ENCODE measurements around the gene CHST8.
A peak's percentile ranks its signal among the peaks of the same experiment; 100 is the strongest.

CHST8 gene

DNA sequence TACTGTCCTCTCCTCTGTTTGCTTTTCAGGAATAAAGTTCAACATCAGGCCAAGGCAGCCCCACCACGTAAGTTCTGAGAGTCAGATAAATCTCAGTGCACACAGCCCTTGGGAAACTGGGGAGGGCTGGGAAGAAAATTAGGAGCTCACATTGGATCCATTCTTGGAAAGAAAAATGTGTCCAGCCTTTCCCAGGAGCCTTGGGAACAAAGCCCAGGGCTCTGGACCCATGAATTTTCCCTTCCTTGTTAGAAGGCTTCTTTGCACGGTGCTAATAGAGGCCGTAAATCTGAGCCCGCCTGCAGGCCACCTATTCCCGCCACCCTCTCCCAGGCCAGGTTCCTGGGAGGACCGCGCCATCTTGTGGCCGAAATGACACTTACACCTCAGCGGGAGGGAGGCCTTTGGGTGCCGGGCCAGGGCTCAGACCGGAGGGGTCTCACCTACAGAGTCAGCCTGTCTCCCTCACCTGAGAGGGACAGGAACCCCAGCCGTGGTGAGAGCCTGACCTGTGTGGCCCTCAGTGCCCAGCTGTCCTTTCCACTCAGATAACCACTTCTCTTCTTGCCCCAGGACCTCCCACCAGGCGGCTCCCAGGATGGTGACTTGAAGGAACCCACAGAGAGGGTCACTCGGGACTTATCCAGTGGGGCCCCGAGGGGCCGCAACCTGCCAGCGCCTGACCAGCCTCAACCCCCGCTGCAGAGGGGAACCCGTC is 149.8 kb downstream of the CHST8 start:
- DNase-seq (ENCODE audit: low spot score): peak; percentile 86

- DNase-seq (ENCODE audit: low spot score): no peak
Measured at GRCh38 chr19:33772102-33772857, 150.5 kb downstream of the CHST8 start.

GRCh38 chr19:33772858-33773180 is 151.1 kb downstream of the CHST8 start:
- no peak for DNase-seq (ENCODE audit: low spot score)

DNA sequence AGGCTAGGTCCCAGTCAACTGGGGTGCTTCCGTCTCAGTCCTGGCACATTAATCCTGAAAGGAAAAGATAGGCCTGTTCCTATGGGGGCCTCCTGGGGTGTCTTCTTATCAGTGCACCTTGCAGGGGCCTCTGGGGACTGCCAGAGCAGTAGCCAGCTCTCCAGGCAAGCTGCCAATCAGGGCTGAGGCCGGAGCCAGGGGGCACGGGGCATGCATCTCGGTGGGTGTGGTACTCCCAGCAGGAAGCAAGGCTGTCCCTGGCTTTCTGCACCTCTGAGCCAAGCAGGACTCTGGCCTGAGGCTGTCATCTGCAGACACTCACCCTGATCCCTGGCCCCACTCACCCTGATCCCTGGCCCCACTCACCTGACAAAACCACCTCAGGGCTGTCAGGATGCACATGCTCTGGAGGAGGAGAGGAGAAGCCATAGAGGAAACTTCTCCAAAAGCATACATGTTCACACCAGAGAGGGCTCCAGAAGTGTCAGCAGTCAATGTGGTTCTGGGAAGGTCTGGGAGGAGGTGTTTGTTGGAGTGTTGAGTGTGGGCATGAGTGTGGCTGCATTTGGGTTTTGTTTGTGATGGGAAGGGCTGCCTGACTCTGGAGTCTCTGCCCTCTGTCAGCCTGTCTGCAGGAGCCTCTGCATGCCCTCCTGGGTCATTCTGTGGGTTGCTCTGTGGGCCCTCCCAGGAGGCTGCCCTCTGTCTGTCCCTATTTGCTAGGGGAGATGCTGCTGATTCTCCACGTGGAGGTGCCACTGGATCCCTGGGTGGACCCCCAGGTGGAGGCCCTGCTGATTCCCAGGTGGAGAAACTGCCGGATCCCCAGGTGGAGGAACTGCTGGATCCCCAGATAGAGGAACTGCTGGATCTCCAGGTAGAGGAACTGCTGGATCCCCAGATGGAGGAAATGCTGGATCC is 152.2 kb downstream of the CHST8 start:
- DNase-seq (ENCODE audit: low spot score): no peak

GRCh38 chr19:33774751-33775150 is 153.0 kb downstream of the CHST8 start:
- DNase-seq (ENCODE audit: low spot score): no peak

GRCh38 chr19:33775731-33776487 is 154.2 kb downstream of the CHST8 start:
- DNase-seq (ENCODE audit: low spot score): no peak

GRCh38 chr19:33777351-33777750 is 155.6 kb downstream of the CHST8 start:
- DNase-seq (ENCODE audit: low spot score): no peak

DNA sequence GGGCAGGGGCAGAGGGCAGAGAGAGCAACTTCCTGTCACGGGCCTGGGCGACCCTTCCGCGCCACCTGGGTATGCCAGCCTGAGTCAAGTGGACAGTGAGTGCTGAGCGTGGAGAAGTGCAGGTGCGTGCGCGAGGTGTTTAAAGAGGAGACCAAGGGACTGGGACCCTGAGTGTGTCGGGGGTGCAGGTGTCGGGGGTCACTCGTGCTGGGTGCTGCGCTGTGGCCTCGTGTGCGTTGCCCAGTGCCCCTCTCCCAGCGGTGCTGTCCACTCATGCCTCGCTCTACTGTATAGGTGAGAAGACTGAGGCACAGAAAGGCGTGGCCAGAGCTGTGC is 156.0 kb downstream of the CHST8 start:
- no peak for DNase-seq (ENCODE audit: low spot score)

GRCh38 chr19:33778089-33778791 is 156.5 kb downstream of the CHST8 start:
- peak; percentile 98 for DNase-seq (ENCODE audit: low spot score)

DNA sequence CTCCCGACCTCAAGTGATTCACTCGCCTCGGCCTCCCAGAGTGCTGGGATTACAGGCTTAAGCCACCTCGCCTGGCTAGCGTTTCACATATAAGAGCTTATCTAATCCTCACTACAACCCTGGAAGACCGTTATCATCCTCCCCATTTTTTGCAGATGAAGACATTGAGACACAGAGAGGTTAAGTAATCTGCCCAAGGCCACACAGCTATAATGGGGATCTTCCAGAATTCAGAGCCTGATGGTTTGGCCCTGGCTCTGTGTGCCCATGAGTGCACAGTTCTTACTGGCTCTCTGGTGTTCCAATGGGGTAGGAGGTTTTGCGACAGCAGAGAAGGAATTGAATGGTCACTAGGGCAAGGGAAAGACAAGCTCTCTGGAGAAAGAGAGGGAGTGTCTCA is 158.1 kb downstream of the CHST8 start:
- DNase-seq (ENCODE audit: low spot score): no peak

- no peak for DNase-seq (ENCODE audit: low spot score)
Measured at GRCh38 chr19:33780251-33780650, 158.5 kb downstream of the CHST8 start.

GRCh38 chr19:33780746-33781145 is 159.0 kb downstream of the CHST8 start:
- no peak for DNase-seq (ENCODE audit: low spot score)

- DNase-seq (ENCODE audit: low spot score): no peak
Measured at GRCh38 chr19:33781415-33781935, 159.7 kb downstream of the CHST8 start.

GRCh38 chr19:33781996-33782395 is 160.2 kb downstream of the CHST8 start:
- DNase-seq (ENCODE audit: low spot score): no peak

DNA sequence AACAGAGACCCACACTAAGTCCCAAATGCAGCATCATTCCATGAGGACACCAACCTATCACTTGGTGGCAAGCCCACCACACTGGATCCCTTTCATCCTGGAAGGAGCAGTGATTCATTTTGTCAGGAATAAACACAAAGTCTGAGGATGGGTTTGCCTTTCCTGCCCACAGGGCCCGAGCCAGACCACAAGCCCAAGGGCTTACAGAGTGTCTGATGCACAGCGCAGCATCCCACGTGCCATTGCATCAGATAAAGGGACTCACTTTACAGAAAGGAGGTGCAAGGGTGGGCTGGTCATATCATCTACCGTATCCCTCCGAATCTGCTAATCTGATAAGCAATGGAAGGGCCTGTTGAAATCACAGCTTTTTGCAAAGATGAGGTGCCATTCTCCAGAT is 162.7 kb downstream of the CHST8 start:
- no peak for DNase-seq (ENCODE audit: low spot score)

DNA sequence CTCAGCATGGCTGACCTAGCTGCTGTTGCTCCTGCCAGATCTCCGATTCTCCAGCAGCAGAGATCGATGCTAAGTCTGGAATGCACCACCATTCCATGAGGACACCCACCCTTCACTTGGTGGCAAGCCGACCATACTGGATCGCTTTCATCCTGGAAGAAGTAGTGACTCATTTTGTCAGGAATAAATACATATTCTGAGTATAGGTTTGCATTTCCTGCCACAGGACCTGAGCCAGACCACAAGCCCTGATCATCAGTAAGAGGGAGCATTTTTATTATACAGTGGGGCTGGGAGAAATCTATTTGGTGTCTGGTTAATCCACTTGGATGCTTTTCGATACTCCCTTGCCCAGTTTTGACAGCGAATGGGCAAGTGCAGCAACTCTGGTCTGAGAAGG is 164.0 kb downstream of the CHST8 start:
- no peak for DNase-seq (ENCODE audit: low spot score)

DNA sequence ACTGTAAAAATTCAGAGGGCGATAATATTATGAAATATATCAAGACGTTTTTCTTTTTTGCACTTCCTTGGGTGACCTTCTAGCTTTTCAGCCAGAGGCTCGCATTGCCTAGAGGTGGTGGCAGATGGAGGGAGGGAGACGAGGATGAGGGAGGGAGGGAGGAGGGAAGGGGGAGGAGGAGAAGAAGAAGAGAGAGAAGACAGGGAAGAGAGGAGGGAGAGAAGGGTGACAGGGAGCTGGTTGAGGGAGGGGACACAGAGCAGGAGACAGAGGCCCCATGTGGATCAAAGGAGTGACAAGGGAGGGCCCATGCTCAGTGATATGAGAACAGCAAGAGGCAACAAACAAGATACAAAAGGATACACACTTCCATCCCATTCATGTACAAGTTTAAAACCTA is 166.9 kb downstream of the CHST8 start:
- DNase-seq (ENCODE audit: low spot score): no peak

GRCh38 chr19:33789344-33789743 is 167.6 kb downstream of the CHST8 start:
- DNase-seq (ENCODE audit: low spot score): no peak

DNA sequence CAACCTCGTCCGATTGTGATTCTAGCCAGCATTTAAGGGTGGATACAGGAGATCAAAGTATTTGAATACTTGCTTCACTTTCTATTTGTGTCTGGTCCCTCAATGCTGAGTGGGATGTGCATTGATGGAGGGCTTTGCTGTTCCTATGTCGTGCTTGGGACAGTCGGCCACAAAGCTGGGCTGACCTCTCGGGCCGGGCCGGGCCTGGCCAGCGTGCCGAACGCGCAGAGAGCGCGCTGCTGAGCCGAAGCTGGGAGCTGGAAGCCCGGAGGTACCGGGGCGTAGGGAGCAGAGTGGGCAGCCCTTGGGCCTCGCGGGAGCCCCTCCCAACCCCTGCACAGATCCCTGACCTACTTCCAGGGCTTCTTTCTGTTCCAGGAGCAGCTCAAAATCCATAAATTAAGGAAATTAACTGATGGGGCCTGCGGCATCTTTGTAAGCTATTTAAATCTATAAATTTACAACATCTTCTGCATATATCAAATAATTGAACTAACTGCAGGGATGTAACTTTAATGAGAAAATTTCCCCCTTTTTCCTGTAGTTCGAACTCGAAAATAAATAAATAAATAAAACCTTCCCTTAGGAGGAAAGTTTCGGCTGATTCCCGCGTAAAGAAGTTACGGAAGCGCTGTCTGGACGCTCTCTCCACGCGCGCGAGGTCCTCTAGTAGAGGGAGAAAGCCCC is 173.1 kb downstream of the CHST8 start:
- no peak for DNase-seq (ENCODE audit: low spot score)

GRCh38 chr19:33795370-33796163 is 173.8 kb downstream of the CHST8 start:
- peak; percentile 95 for DNase-seq (ENCODE audit: low spot score)
